MM.1S (cell line): ENCODE data around the gene TNRC18.

Experiments
- EZH2phosphoT487 ChIP-seq: fragments of 300-600 bp; sonication (generic); IDR thresholded peaks from 2 replicates; pipeline ENCODE4 v1.6.1; 2018; ENCODE audit warnings: antibody characterized with exemption, low read length
- TF ChIP-seq, protein P1 (sequence below): fragments of 300-600 bp; sonication (generic); IDR thresholded peaks from 2 replicates; pipeline ENCODE4 v1.5.1; 2016; ENCODE audit warnings: antibody characterized with exemption, low read length, mixed read lengths

DNA sequence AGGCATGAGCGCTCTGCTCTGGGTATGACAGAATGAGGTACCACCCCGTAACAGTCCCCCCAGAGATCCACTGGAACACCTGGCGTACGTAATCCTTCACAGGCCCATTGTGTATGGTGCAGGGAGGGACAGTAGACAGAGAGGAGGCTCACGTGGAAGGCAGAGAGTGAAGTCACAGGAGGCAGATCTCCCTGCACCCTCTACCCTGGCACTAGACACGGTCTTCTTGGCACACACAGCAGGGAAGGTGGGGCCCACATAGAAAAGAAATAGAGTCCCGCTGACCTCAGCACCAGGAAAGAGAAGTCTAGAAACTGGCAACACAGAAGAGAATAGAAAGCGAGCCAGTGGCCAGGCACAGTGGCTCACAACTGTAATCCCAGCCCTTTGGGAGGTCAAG is 89.0 kb downstream of the TNRC18 start:
- TF ChIP-seq, protein P1, sequence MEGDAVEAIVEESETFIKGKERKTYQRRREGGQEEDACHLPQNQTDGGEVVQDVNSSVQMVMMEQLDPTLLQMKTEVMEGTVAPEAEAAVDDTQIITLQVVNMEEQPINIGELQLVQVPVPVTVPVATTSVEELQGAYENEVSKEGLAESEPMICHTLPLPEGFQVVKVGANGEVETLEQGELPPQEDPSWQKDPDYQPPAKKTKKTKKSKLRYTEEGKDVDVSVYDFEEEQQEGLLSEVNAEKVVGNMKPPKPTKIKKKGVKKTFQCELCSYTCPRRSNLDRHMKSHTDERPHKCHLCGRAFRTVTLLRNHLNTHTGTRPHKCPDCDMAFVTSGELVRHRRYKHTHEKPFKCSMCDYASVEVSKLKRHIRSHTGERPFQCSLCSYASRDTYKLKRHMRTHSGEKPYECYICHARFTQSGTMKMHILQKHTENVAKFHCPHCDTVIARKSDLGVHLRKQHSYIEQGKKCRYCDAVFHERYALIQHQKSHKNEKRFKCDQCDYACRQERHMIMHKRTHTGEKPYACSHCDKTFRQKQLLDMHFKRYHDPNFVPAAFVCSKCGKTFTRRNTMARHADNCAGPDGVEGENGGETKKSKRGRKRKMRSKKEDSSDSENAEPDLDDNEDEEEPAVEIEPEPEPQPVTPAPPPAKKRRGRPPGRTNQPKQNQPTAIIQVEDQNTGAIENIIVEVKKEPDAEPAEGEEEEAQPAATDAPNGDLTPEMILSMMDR, result no peak
- no peak for TF ChIP-seq EZH2phosphoT487
